CD4-positive, alpha-beta T cell treated with Interleukin-2 at 100 ng/mL for 4 hours (primary cell): Measurements from ENCODE around the gene KANK4.
"Not testable (repeated sequence)": the region's sequence is repeated elsewhere in the genome, so short reads cannot be mapped to it uniquely, and the experiment has no call there.

ENCODE experiments used
- DNase-seq: peaks from one replicate; pipeline ENCODE4 v3.0.0-alpha.2; 2020; ENCODE audit warnings: low spot score

KANK4 gene

GRCh38 chr1:62237950-62238374 lies 81.3 kb downstream of the KANK4 start:
- no peak for DNase-seq

- no peak for DNase-seq
Measured at GRCh38 chr1:62237361-62237760, 81.9 kb downstream of the KANK4 start.

GRCh38 chr1:62235576-62235975 lies 83.7 kb downstream of the KANK4 start:
- no peak for DNase-seq

GRCh38 chr1:62234688-62235087 lies 84.5 kb downstream of the KANK4 start:
- no peak for DNase-seq

GRCh38 chr1:62233926-62234450 lies 85.2 kb downstream of the KANK4 start:
- DNase-seq: no peak

GRCh38 chr1:62232871-62233278 lies 86.4 kb downstream of the KANK4 start:
- DNase-seq: no peak

- DNase-seq: no peak
Measured at GRCh38 chr1:62230718-62231117, 88.5 kb downstream of the KANK4 start.

- no peak for DNase-seq
Measured at GRCh38 chr1:62229932-62230331, 89.3 kb downstream of the KANK4 start.

GRCh38 chr1:62229468-62229867 lies 89.8 kb downstream of the KANK4 start:
- no peak for DNase-seq

GRCh38 chr1:62228883-62229187 lies 90.4 kb downstream of the KANK4 start:
- DNase-seq: no peak

GRCh38 chr1:62228136-62228882 lies 90.9 kb downstream of the KANK4 start:
- no peak for DNase-seq

GRCh38 chr1:62227496-62227895 lies 91.7 kb downstream of the KANK4 start:
- no peak for DNase-seq

- no peak for DNase-seq
Measured at GRCh38 chr1:62224182-62224581, 95.1 kb downstream of the KANK4 start.

GRCh38 chr1:62222321-62222720 lies 96.9 kb downstream of the KANK4 start:
- DNase-seq: no peak

- no peak for DNase-seq
Measured at GRCh38 chr1:62221171-62221570, 98.1 kb downstream of the KANK4 start.

- DNase-seq: not testable (repeated sequence)
Measured at GRCh38 chr1:62220456-62220855, 98.8 kb downstream of the KANK4 start.

- DNase-seq: no peak
Measured at GRCh38 chr1:62218604-62219003, 100.6 kb downstream of the KANK4 start.

GRCh38 chr1:62213075-62213914 lies 105.9 kb downstream of the KANK4 start:
- DNase-seq: no peak

- DNase-seq: no peak
Measured at GRCh38 chr1:62212411-62212810, 106.8 kb downstream of the KANK4 start.

GRCh38 chr1:62210960-62211359 lies 108.3 kb downstream of the KANK4 start:
- DNase-seq: no peak

GRCh38 chr1:62209931-62210595 lies 109.2 kb downstream of the KANK4 start:
- no peak for DNase-seq

GRCh38 chr1:62208970-62209369 lies 110.3 kb downstream of the KANK4 start:
- DNase-seq: no peak

GRCh38 chr1:62208087-62208486 lies 111.1 kb downstream of the KANK4 start:
- DNase-seq: no peak
